Measurements from ENCODE around the gene C7orf57. TPM values are rescaled to one million over a fixed set of nuclear protein-coding genes. Genes with fewer than 3 reads are reported as not detected.
"Not testable (repeated sequence)": the region's sequence is repeated elsewhere in the genome, so short reads cannot be mapped to it uniquely, and the experiment has no call there.

Gene C7orf57
- total RNA-seq, 1 donor from 2014 or later = not detected

DNA sequence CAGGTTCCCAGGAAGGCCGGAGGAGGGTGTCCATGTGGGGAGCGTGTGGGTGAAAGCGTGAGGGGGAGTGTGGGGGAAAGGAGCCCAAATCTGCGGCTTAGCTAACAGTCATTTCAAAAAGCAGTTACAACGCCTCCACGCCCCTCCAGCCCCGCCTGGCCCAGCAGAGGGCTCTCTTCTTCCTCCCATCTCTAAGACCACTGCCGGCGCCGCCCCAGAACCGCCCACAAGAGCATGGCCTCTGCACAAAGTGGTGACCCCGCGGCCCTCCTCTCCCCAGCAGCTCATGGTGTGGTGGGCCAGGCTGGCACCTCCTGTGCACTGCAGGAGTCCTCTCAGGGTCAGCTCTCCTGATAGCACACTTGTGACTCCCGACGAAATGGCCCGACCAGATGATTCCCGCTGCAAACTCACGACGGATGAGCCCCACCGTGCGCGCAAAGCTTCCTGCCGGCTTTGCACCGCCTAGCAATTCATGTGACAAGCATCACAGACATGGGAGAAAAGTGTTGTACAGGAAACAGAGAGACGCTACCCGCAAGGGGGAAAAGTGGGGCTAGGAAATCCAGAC, 43.5 kb upstream of the C7orf57 start:
- Mint-ChIP-seq H3K4me3 (ENCODE audit: unreplicated experiment) (peak overlapping the region; percentile 91), H3K9me3 (ENCODE audit: low read depth) (no peaks in the 10 kb centered on the region), H3K27me3 (ENCODE audit: low read depth) (no peaks in the 10 kb centered on the region), H3K27ac (ENCODE audit: unreplicated experiment) (peak overlapping the region; percentile 94), H3K4me1 (ENCODE audit: low read depth) (peaks cover 16% of the 10 kb centered on the region), H3K36me3 (ENCODE audit: low read depth) (no peaks in the 10 kb centered on the region)
- TF ChIP-seq, protein P1, sequence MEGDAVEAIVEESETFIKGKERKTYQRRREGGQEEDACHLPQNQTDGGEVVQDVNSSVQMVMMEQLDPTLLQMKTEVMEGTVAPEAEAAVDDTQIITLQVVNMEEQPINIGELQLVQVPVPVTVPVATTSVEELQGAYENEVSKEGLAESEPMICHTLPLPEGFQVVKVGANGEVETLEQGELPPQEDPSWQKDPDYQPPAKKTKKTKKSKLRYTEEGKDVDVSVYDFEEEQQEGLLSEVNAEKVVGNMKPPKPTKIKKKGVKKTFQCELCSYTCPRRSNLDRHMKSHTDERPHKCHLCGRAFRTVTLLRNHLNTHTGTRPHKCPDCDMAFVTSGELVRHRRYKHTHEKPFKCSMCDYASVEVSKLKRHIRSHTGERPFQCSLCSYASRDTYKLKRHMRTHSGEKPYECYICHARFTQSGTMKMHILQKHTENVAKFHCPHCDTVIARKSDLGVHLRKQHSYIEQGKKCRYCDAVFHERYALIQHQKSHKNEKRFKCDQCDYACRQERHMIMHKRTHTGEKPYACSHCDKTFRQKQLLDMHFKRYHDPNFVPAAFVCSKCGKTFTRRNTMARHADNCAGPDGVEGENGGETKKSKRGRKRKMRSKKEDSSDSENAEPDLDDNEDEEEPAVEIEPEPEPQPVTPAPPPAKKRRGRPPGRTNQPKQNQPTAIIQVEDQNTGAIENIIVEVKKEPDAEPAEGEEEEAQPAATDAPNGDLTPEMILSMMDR (IDR thresholded peaks at IDR 0.05) = peak; percentile 85
- DNase-seq (ENCODE audit: low spot score) = no peak

GRCh38 chr7:47992446-47992845, 42.9 kb upstream of the C7orf57 start:
- peak overlapping the region; percentile 91 for H3K4me3 Mint-ChIP-seq (ENCODE audit: unreplicated experiment)
- H3K27me3 Mint-ChIP-seq (ENCODE audit: low read depth) = no peaks in the 10 kb centered on the region
- no peak for DNase-seq (ENCODE audit: low spot score)
- no peaks in the 10 kb centered on the region for H3K36me3 Mint-ChIP-seq (ENCODE audit: low read depth)
- TF ChIP-seq, protein P1 (IDR thresholded peaks at IDR 0.05) = no peak
- H3K4me1 Mint-ChIP-seq (ENCODE audit: low read depth) = peaks cover 16% of the 10 kb centered on the region
- H3K27ac Mint-ChIP-seq (ENCODE audit: unreplicated experiment) = peak overlapping the region; percentile 94
- no peaks in the 10 kb centered on the region for H3K9me3 Mint-ChIP-seq (ENCODE audit: low read depth)

DNA sequence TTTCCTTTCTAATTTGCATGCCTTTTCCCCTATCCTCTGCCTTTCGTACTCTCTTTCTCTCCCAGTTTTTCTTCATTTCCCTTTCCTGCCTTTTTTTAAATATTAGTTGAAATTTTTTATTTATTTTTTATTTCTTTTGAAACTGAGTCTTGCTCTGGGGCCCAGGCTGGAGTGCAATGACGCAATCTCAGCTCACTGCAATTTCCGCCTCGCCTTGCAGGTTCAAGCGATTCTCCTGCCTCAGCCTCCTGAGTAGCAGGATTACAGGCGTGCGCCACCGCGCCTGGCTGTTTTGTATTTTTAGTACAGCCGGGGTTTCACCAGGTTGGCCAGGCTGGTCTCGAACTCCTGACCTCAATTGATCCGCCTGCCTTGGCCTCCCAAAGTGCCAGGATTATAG, 35.9 kb upstream of the C7orf57 start:
- peaks cover 3% of the 10 kb centered on the region for H3K9me3 Mint-ChIP-seq (ENCODE audit: low read depth)
- TF ChIP-seq, protein P1 (IDR thresholded peaks at IDR 0.05) = no peak

GRCh38 chr7:48000164-48000563, 35.2 kb upstream of the C7orf57 start:
- H3K4me3 Mint-ChIP-seq (ENCODE audit: unreplicated experiment) = not testable (repeated sequence)

More for the DNA sequence above, 35.9 kb upstream of the C7orf57 start:
- no peak overlapping the region for H3K4me3 Mint-ChIP-seq (ENCODE audit: unreplicated experiment)
- H3K27ac Mint-ChIP-seq (ENCODE audit: unreplicated experiment) = no peak overlapping the region
- DNase-seq (ENCODE audit: low spot score) = no peak
- H3K36me3 Mint-ChIP-seq (ENCODE audit: low read depth) = peaks cover 2% of the 10 kb centered on the region
- H3K27me3 Mint-ChIP-seq (ENCODE audit: low read depth) = no peaks in the 10 kb centered on the region
- peaks cover 9% of the 10 kb centered on the region for H3K4me1 Mint-ChIP-seq (ENCODE audit: low read depth)

DNA sequence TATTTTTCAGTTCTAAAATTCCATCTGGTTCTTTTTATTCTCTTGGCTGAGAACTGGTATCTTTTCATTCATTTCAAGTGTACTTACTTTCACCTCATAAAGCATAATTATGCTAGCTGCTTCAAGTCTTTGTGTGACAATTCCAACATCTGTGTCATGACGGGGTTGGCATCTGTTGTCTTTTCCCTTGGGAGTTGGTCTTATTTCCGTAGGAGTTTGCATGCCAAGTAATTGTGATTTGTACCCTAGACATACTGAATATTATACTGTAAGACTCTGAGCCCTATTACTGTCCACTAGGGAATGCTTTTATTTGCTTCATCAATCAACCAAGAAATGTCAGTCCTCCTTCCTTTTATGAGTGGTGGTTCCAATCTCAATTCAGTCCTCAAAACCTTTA, 31.3 kb upstream of the C7orf57 start:
- peaks cover 9% of the 10 kb centered on the region for H3K4me1 Mint-ChIP-seq (ENCODE audit: low read depth)
- TF ChIP-seq, protein P1 (IDR thresholded peaks at IDR 0.05) = no peak
- peaks cover 3% of the 10 kb centered on the region for H3K9me3 Mint-ChIP-seq (ENCODE audit: low read depth)
- no peak for DNase-seq (ENCODE audit: low spot score)
- no peaks in the 10 kb centered on the region for H3K27me3 Mint-ChIP-seq (ENCODE audit: low read depth)
- H3K4me3 Mint-ChIP-seq (ENCODE audit: unreplicated experiment) = no peak overlapping the region
- H3K36me3 Mint-ChIP-seq (ENCODE audit: low read depth) = peaks cover 2% of the 10 kb centered on the region
- H3K27ac Mint-ChIP-seq (ENCODE audit: unreplicated experiment) = no peak overlapping the region

More at GRCh38 chr7:48000164-48000563, 35.2 kb upstream of the C7orf57 start:
- H3K9me3 Mint-ChIP-seq (ENCODE audit: low read depth); H3K27me3 Mint-ChIP-seq (ENCODE audit: low read depth); H3K36me3 Mint-ChIP-seq (ENCODE audit: low read depth); DNase-seq (ENCODE audit: low spot score); H3K4me1 Mint-ChIP-seq (ENCODE audit: low read depth): not testable (repeated sequence)
- H3K27ac Mint-ChIP-seq (ENCODE audit: unreplicated experiment) = peak overlapping the region; percentile 17

GRCh38 chr7:48004638-48005037, 30.7 kb upstream of the C7orf57 start:
- no peaks in the 10 kb centered on the region for H3K27me3 Mint-ChIP-seq (ENCODE audit: low read depth)
- no peak for DNase-seq (ENCODE audit: low spot score)
- TF ChIP-seq, protein P1 (IDR thresholded peaks at IDR 0.05) = no peak
- no peak overlapping the region for H3K4me3 Mint-ChIP-seq (ENCODE audit: unreplicated experiment)
- peaks cover 9% of the 10 kb centered on the region for H3K4me1 Mint-ChIP-seq (ENCODE audit: low read depth)
- H3K36me3 Mint-ChIP-seq (ENCODE audit: low read depth) = peaks cover 2% of the 10 kb centered on the region
- peaks cover 3% of the 10 kb centered on the region for H3K9me3 Mint-ChIP-seq (ENCODE audit: low read depth)
- H3K27ac Mint-ChIP-seq (ENCODE audit: unreplicated experiment) = no peak overlapping the region
